ENCODE measurements around the gene MYMX. TPM values are rescaled to one million over a fixed set of nuclear protein-coding genes. Genes with fewer than 3 reads are reported as not detected.

The MYMX gene
- total RNA-seq, 1 donor from 2014 or later = not detected

DNA sequence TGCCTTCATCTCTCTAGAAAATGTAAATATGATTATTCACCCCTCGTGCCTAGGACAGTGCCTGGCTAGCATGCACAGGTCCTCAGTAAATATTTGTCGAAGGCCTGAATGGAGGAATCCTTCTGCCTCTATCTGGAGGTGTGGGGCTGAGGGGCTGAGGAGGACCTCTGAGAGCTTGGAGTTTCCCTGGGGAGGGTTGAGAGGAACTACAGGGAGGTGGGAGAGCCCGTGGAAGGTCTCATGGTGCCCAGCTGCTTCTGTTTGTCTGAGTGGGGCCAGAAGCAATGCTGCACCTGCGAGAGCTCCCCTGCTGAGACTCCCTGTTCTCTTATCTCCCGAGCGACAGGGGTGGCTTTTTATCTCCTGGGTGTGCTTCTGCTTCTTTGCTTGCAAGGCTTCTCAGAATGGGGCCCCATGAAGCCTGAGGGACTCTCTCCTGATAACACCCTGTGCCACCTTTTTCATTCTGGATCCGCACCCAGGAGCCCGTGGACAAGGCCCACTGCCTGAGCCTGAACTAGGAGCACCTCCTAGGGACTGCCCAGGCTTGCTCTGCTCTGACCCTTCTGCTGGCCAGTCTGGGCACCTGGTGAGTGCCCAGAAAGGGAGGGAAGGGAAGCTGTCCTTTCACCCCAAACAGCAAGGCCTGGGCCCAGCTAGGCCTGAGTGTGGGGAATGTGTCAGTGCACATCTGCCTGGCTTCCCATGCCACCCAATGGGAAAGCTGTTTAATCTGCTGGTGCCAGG, 9.0 kb downstream of the MYMX start:
- Histone ChIP-seq H3K4me3 (no peak overlapping the region), H3K36me3 (no peaks in the 10 kb centered on the region)

GRCh38 chr6:44226368-44227147, 9.8 kb downstream of the MYMX start:
- H3K4me1 ChIP-seq = peaks cover 57% of the 10 kb centered on the region
- H3K27ac ChIP-seq = peak overlapping the region; percentile 59
- DNase-seq (ENCODE audit: extremely low spot score in 2 of 2) = no peak
- peak overlapping the region in 1 of 2 donors; percentile 32 for H3K4me3 ChIP-seq
- no peaks in the 10 kb centered on the region for H3K9me3 ChIP-seq
- no peak for TF ChIP-seq POLR2A (IDR thresholded peaks at IDR 0.05)
- TF ChIP-seq CTCF (IDR thresholded peaks at IDR 0.05) = no peak
- TF ChIP-seq POLR2AphosphoS5 (IDR thresholded peaks at IDR 0.05; ENCODE audit: insufficient read depth in 1 of 2, low read depth in 1 of 2) = no peak
- intact Hi-C loops (cut with DNase I) = no loop called here
- no peaks in the 10 kb centered on the region for H3K36me3 ChIP-seq
- no peaks in the 10 kb centered on the region for H3K27me3 ChIP-seq

More for the DNA sequence above, 9.0 kb downstream of the MYMX start:
- TF ChIP-seq CTCF (IDR thresholded peaks at IDR 0.05) = no peak
- no peak for TF ChIP-seq POLR2A (IDR thresholded peaks at IDR 0.05)
- TF ChIP-seq POLR2AphosphoS5 (IDR thresholded peaks at IDR 0.05; ENCODE audit: insufficient read depth in 1 of 2, low read depth in 1 of 2) = no peak
- Histone ChIP-seq H3K27ac (peak overlapping the region; percentile 59), H3K27me3 (no peaks in the 10 kb centered on the region), H3K4me1 (peaks cover 65% of the 10 kb centered on the region), H3K9me3 (no peaks in the 10 kb centered on the region)
- intact Hi-C loops (cut with DNase I) = no loop called here
- no peak for DNase-seq (ENCODE audit: extremely low spot score in 2 of 2)

DNA sequence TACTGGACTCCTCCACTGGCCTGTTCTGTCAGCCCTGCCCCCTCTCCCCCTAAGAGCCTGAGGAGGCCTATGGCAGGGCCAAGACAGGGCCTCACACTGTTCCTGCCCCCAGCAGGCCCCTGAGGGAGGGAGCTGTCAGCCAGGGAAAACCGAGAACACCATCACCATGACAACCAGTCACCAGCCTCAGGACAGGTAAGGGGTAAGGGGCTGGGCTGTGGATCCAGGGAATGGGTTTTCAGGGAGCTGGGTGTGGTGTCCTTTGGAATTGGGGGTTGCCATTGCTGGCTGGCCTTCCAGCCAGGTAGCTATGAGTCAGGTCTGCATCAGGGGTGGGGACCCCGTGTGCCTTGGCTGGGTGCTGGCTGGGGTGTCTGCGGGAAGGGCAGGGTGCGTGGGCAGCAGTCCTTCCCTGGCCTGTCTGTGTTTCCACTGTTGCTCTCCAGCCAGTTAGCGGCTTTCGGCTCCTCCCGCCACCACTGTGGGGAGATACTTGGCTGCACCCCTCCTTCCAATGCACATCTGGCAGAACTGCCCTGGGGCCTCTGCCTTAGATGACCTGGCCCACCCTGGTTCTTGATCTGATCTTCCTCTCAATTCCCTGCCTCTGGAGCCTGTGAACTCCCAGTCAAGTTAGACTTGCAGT, 10.5 kb downstream of the MYMX start:
- Histone ChIP-seq H3K27ac (peak overlapping the region; percentile 59), H3K4me1 (peaks cover 50% of the 10 kb centered on the region), H3K9me3 (no peaks in the 10 kb centered on the region), H3K27me3 (no peaks in the 10 kb centered on the region), H3K4me3 (peak overlapping the region in 1 of 2 donors; percentile 32), H3K36me3 (peaks cover 0 to under 1% of the 10 kb centered on the region in 2 donors)
- no peak for DNase-seq (ENCODE audit: extremely low spot score in 2 of 2)
- TF ChIP-seq POLR2A (IDR thresholded peaks at IDR 0.05) (no peak), POLR2AphosphoS5 (IDR thresholded peaks at IDR 0.05; ENCODE audit: insufficient read depth in 1 of 2, low read depth in 1 of 2) (peak in 1 of 2 donors; percentile 28), CTCF (IDR thresholded peaks at IDR 0.05) (no peak)
- intact Hi-C loops (cut with DNase I) = no loop called here

DNA sequence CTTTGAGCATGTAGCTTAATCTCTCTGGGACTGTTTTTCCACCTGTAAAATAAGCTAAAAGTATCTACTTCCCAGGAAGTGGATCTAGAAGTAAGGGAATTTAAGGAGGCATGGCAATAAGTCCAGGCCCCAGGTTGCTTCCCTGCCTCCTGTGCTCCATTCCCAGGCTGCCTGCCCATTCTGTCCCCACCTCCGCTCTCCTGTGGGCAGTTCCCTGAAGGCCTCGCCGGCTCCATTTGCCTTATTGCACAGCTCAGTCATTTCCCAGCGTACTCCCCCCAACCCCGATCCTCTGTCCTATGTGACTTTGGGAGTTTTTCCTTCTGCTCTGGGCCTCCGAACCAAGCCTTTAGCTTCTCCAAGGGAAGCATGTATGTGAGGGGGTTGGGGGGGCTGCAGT, 11.3 kb downstream of the MYMX start:
- intact Hi-C loops (cut with DNase I) = no loop called here
- TF ChIP-seq CTCF (IDR thresholded peaks at IDR 0.05) (no peak), POLR2AphosphoS5 (IDR thresholded peaks at IDR 0.05; ENCODE audit: insufficient read depth in 1 of 2, low read depth in 1 of 2) (no peak), POLR2A (IDR thresholded peaks at IDR 0.05) (no peak)
- peaks cover 43% of the 10 kb centered on the region for H3K4me1 ChIP-seq

More for the DNA sequence above, 11.3 kb downstream of the MYMX start:
- no peak for DNase-seq (ENCODE audit: extremely low spot score in 2 of 2)
- Histone ChIP-seq H3K4me3 (no peak overlapping the region), H3K27ac (peak overlapping the region; percentile 25), H3K36me3 (peaks cover 0 to 8% of the 10 kb centered on the region in 2 donors), H3K27me3 (no peaks in the 10 kb centered on the region), H3K9me3 (no peaks in the 10 kb centered on the region)
